ENCODE results near the gene FHIP2A.

DNA sequence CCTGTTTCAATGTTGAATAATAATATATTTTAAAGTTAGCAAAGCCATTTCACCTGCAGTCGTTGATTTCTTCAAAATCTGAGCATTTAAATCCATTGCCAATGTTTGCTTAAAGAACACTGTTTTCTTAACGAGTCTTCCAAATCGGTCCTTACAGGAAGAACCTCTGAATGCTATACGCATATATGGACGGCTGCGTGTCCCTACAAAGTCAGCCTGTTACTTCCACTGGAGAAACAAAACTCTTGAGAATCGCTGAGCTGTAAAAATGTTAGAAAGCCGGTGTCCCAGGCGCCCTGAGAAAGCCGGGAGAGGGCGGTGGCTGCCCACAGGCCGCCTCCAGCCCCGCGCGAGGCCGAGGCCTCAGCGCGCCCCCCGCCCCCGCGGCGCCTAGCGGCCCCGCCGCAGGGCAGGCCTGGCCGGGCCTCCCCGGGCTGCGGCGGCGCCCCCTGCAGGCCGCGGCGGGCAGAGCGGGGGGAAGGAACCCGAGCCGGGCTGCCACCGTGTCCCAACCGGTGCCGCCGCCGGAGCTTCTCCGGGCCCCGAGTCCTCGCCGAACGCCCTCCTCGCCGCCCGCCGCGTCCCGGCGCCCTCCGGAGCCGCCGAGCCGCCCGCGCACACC lies at the start of gene FHIP2A:
- TF ChIP-seq, protein P1, sequence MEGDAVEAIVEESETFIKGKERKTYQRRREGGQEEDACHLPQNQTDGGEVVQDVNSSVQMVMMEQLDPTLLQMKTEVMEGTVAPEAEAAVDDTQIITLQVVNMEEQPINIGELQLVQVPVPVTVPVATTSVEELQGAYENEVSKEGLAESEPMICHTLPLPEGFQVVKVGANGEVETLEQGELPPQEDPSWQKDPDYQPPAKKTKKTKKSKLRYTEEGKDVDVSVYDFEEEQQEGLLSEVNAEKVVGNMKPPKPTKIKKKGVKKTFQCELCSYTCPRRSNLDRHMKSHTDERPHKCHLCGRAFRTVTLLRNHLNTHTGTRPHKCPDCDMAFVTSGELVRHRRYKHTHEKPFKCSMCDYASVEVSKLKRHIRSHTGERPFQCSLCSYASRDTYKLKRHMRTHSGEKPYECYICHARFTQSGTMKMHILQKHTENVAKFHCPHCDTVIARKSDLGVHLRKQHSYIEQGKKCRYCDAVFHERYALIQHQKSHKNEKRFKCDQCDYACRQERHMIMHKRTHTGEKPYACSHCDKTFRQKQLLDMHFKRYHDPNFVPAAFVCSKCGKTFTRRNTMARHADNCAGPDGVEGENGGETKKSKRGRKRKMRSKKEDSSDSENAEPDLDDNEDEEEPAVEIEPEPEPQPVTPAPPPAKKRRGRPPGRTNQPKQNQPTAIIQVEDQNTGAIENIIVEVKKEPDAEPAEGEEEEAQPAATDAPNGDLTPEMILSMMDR (IDR thresholded peaks at IDR 0.05 in 4 of 5, conservative IDR thresholded peaks at IDR 0.05 in 1 of 5) = peak in 4 of 5 experiments; percentile 82 to 91 (median 90)
- TF ChIP-seq POLR2A (IDR thresholded peaks at IDR 0.05) = peak; percentile 80 to 82
